ENCODE results near the gene RUVBL1. TPM values are rescaled to one million over a fixed set of nuclear protein-coding genes. Genes with fewer than 3 reads are reported as not detected.

RUVBL1 gene
- total and polyA plus RNA-seq, 2 donors (not counting 1 experiment from before 2014, with no cell fraction given): 52.3 to 67.2 TPM

DNA sequence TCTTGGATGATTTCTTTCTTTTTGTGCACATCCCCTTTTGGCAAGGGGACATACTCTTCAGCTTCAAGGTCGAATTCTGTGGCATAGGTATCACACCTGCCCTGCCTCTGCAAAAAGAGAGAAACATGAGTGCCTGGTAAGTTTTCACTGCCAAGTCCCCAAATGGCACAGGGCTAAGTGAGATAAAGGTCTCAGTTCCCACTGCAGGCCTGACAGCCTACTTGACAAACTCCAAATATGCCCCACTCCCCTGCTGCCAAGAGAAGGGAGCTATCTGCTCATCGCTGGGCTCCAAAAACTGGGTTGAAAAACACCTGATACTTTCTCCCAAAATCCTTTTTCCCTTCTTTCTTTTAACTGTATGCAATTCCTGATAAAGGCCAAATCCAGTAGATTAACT is 23.0 kb downstream of the RUVBL1 start:
- no peak overlapping the region for H3K27ac ChIP-seq (ENCODE audit: insufficient read depth, low read length)
- no peak overlapping the region for H3K9ac ChIP-seq (ENCODE audit: insufficient read depth, low read length)
- H4K20me1 ChIP-seq (ENCODE audit: control insufficient read depth, extremely low read depth, insufficient read depth, low read length): no peaks in the 10 kb centered on the region
- DNase-seq (ENCODE audit: low read depth in 2 of 2): no peak
- H3K4me3 ChIP-seq (replicated peaks in 1 of 4; ENCODE audit: control extremely low read depth in 1 of 4, insufficient read depth in 1 of 4, low read depth in 3 of 4, low read length in 4 of 4): no peak overlapping the region
- H2AFZ ChIP-seq (ENCODE audit: low read length): no peak overlapping the region
- TF ChIP-seq, protein P1, sequence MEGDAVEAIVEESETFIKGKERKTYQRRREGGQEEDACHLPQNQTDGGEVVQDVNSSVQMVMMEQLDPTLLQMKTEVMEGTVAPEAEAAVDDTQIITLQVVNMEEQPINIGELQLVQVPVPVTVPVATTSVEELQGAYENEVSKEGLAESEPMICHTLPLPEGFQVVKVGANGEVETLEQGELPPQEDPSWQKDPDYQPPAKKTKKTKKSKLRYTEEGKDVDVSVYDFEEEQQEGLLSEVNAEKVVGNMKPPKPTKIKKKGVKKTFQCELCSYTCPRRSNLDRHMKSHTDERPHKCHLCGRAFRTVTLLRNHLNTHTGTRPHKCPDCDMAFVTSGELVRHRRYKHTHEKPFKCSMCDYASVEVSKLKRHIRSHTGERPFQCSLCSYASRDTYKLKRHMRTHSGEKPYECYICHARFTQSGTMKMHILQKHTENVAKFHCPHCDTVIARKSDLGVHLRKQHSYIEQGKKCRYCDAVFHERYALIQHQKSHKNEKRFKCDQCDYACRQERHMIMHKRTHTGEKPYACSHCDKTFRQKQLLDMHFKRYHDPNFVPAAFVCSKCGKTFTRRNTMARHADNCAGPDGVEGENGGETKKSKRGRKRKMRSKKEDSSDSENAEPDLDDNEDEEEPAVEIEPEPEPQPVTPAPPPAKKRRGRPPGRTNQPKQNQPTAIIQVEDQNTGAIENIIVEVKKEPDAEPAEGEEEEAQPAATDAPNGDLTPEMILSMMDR (conservative IDR thresholded peaks at IDR 0.05 in 1 of 2, IDR thresholded peaks at IDR 0.05 in 1 of 2; ENCODE audit: low read depth in 1 of 2, low read length in 2 of 2): no peak
- no peak for TF ChIP-seq EZH2 (IDR thresholded peaks at IDR 0.05; ENCODE audit: low read length, missing control alignments)
- no peak overlapping the region for H3K4me2 ChIP-seq (ENCODE audit: extremely low read depth, insufficient read depth, low read length)
- H3K27me3 ChIP-seq (ENCODE audit: control insufficient read depth, insufficient read depth, low read length): no peaks in the 10 kb centered on the region
- no peaks in the 10 kb centered on the region for H3K4me1 ChIP-seq (ENCODE audit: control insufficient read depth, extremely low read depth, insufficient read depth, low read length)
- H3K79me2 ChIP-seq (ENCODE audit: control insufficient read depth, insufficient read depth, low read length): no peaks in the 10 kb centered on the region
- H3K9me3 ChIP-seq (ENCODE audit: control insufficient read depth, insufficient read depth, low read depth, low read length): no peaks in the 10 kb centered on the region
- H3K36me3 ChIP-seq (ENCODE audit: control insufficient read depth, insufficient read depth, low read length): peaks cover 15% of the 10 kb centered on the region

- H3K4me3 ChIP-seq (replicated peaks in 1 of 4; ENCODE audit: control extremely low read depth in 1 of 4, insufficient read depth in 1 of 4, low read depth in 3 of 4, low read length in 4 of 4): no peak overlapping the region
- H3K27me3 ChIP-seq (ENCODE audit: control insufficient read depth, insufficient read depth, low read length): no peaks in the 10 kb centered on the region
- H2AFZ ChIP-seq (ENCODE audit: low read length): no peak overlapping the region
- no peak overlapping the region for H3K4me2 ChIP-seq (ENCODE audit: extremely low read depth, insufficient read depth, low read length)
- no peaks in the 10 kb centered on the region for H3K79me2 ChIP-seq (ENCODE audit: control insufficient read depth, insufficient read depth, low read length)
- H3K36me3 ChIP-seq (ENCODE audit: control insufficient read depth, insufficient read depth, low read length): peaks cover 15% of the 10 kb centered on the region
- TF ChIP-seq, protein P1 (conservative IDR thresholded peaks at IDR 0.05 in 1 of 2, IDR thresholded peaks at IDR 0.05 in 1 of 2; ENCODE audit: low read depth in 1 of 2, low read length in 2 of 2): no peak
- no peak for TF ChIP-seq EZH2 (IDR thresholded peaks at IDR 0.05; ENCODE audit: low read length, missing control alignments)
- H3K27ac ChIP-seq (ENCODE audit: insufficient read depth, low read length): no peak overlapping the region
- no peaks in the 10 kb centered on the region for H3K9me3 ChIP-seq (ENCODE audit: control insufficient read depth, insufficient read depth, low read depth, low read length)
- peaks cover 3% of the 10 kb centered on the region for H3K4me1 ChIP-seq (ENCODE audit: control insufficient read depth, extremely low read depth, insufficient read depth, low read length)
- DNase-seq (ENCODE audit: low read depth in 2 of 2): no peak
- H4K20me1 ChIP-seq (ENCODE audit: control insufficient read depth, extremely low read depth, insufficient read depth, low read length): no peaks in the 10 kb centered on the region
- H3K9ac ChIP-seq (ENCODE audit: insufficient read depth, low read length): no peak overlapping the region
These were observed 23.5 kb downstream of the RUVBL1 start for GRCh38 chr3:128100161-128100560.

- DNase-seq (ENCODE audit: low read depth in 2 of 2): no peak
- H3K79me2 ChIP-seq (ENCODE audit: control insufficient read depth, insufficient read depth, low read length): no peaks in the 10 kb centered on the region
- no peak overlapping the region for H3K9ac ChIP-seq (ENCODE audit: insufficient read depth, low read length)
- TF ChIP-seq, protein P1 (conservative IDR thresholded peaks at IDR 0.05 in 1 of 2, IDR thresholded peaks at IDR 0.05 in 1 of 2; ENCODE audit: low read depth in 1 of 2, low read length in 2 of 2): no peak
- no peak for TF ChIP-seq EZH2 (IDR thresholded peaks at IDR 0.05; ENCODE audit: low read length, missing control alignments)
- H3K4me3 ChIP-seq (replicated peaks in 1 of 4; ENCODE audit: control extremely low read depth in 1 of 4, insufficient read depth in 1 of 4, low read depth in 3 of 4, low read length in 4 of 4): no peak overlapping the region
- H3K27me3 ChIP-seq (ENCODE audit: control insufficient read depth, insufficient read depth, low read length): no peaks in the 10 kb centered on the region
- no peak overlapping the region for H3K4me2 ChIP-seq (ENCODE audit: extremely low read depth, insufficient read depth, low read length)
- peaks cover 5% of the 10 kb centered on the region for H3K4me1 ChIP-seq (ENCODE audit: control insufficient read depth, extremely low read depth, insufficient read depth, low read length)
- H3K27ac ChIP-seq (ENCODE audit: insufficient read depth, low read length): no peak overlapping the region
- H2AFZ ChIP-seq (ENCODE audit: low read length): no peak overlapping the region
- no peaks in the 10 kb centered on the region for H4K20me1 ChIP-seq (ENCODE audit: control insufficient read depth, extremely low read depth, insufficient read depth, low read length)
- H3K36me3 ChIP-seq (ENCODE audit: control insufficient read depth, insufficient read depth, low read length): peaks cover 14% of the 10 kb centered on the region
- no peaks in the 10 kb centered on the region for H3K9me3 ChIP-seq (ENCODE audit: control insufficient read depth, insufficient read depth, low read depth, low read length)
These were observed 25.4 kb downstream of the RUVBL1 start for GRCh38 chr3:128098234-128098633.

All from fibroblast of lung (primary cell).